Astrocyte (in vitro differentiated cells and primary cell): ENCODE data around the gene GGA2.

ENCODE experiments used
- EZH2 ChIP-seq: IDR thresholded peaks from 2 replicates; pipeline ENCODE4 v1.6.1; 2012; ENCODE audit warnings: mild to moderate bottlenecking, low read length, inconsistent platforms; ENCODE audit not compliant: insufficient read depth
- TF ChIP-seq, protein P1 (sequence below): IDR thresholded peaks from 2 replicates; pipeline ENCODE4 v1.5.1; 2011; ENCODE audit warnings: low read depth, mild to moderate bottlenecking, inconsistent platforms, low read length, moderate library complexity; ENCODE audit not compliant: insufficient read depth

DNA sequence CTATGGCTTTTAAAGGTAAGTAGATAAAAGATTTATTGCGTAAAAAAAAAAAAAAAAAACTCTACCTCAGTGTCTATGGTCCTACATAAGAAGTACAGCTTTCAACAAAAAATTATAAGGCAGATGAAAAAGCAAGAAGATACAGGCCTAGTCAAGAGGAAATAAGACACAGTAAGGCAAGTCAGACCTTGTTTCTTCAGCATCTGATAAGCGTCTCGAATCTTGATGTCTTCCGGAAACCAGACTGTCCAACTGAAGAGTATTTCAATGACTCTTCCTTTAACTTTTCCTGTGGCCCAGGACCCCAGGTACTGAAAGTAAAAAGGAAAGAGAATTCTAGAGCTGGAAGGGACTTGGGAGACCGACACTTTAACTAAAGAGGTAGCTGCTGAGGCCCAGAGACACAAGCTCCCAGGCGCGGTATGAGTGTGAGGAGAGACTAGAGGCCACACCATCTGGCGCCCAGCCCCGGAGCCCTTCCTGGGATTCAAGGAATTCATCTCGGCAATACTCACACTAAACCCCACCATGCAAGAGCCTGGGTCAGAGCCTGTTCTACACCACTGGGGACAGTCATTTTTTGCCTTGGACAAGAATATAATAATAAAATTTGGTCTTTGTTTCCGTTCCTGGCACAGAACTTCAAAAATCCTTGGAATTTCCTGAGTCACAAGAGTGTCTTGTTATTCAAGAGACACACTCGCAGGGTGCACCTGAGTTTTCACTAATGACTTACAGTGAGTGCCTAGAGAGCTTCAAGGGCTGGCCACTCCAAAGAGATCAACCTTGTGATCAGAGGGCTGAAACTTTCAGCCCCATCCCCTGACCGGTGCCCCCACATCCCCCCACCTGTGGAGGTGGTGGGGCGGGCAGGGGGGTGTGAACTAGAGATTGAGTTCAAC, 18.6 kb downstream of the GGA2 start:
- TF ChIP-seq, protein P1, sequence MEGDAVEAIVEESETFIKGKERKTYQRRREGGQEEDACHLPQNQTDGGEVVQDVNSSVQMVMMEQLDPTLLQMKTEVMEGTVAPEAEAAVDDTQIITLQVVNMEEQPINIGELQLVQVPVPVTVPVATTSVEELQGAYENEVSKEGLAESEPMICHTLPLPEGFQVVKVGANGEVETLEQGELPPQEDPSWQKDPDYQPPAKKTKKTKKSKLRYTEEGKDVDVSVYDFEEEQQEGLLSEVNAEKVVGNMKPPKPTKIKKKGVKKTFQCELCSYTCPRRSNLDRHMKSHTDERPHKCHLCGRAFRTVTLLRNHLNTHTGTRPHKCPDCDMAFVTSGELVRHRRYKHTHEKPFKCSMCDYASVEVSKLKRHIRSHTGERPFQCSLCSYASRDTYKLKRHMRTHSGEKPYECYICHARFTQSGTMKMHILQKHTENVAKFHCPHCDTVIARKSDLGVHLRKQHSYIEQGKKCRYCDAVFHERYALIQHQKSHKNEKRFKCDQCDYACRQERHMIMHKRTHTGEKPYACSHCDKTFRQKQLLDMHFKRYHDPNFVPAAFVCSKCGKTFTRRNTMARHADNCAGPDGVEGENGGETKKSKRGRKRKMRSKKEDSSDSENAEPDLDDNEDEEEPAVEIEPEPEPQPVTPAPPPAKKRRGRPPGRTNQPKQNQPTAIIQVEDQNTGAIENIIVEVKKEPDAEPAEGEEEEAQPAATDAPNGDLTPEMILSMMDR = no peak
- no peak for TF ChIP-seq EZH2
